Gastroesophageal sphincter (tissue), 4 donors: ENCODE results near the gene MESP2. TPM values are rescaled to one million over a fixed set of nuclear protein-coding genes. Genes with fewer than 3 reads are reported as not detected.

Source experiments
- ATAC-seq: fragments of 150-250 bp; one replicate; pipeline ENCODE4 v1.9.1; 2016; ENCODE audit warnings: mild to moderate bottlenecking, moderate library complexity
- H3K27ac ChIP-seq, 4 donors: fragments of 200-600 bp; sonication (generic) in 3 of 4; 1 replicate in 3 of 4; 2 replicates in 1 of 4; pipeline ENCODE4 v1.5.1; 2016 to 2019
- H3K27me3 ChIP-seq: fragments of 200-600 bp; sonication (generic); one replicate; pipeline ENCODE4 v1.5.1; 2019
- H3K36me3 ChIP-seq, 2 donors: fragments of 200-600 bp; sonication (generic); one replicate each; pipeline ENCODE4 v1.5.1; 2019; ENCODE audit warnings: control low read depth in 1 of 2
- H3K4me1 ChIP-seq, 3 donors: fragments of 200-600 bp; sonication (generic); 1 replicate in 2 of 3; 2 replicates in 1 of 3; pipeline ENCODE4 v1.5.1; 2016 to 2019; ENCODE audit warnings: control low read depth in 2 of 3
- H3K4me3 ChIP-seq, 2 donors: fragments of 200-600 bp; sonication (generic); one replicate each; pipeline ENCODE4 v1.5.1; 2019; ENCODE audit warnings: mild to moderate bottlenecking in 1 of 2, moderate library complexity in 1 of 2
- H3K9me3 ChIP-seq, 3 donors: fragments of 200-600 bp; sonication (generic); one replicate each; pipeline ENCODE4 v1.5.1; 2017 to 2019; ENCODE audit warnings: control low read depth in 2 of 3
- CTCF ChIP-seq, 4 experiments: fragments of 200-600 bp in 2 of 4; fragments of 450-650 bp in 2 of 4; sonication (generic) in 1 of 4; IDR thresholded peaks; one replicate each; pipeline ENCODE4 v1.5.1; 2017 to 2019; ENCODE audit warnings: antibody characterized with exemption in 4 of 4, mild to moderate bottlenecking in 2 of 4, moderate library complexity in 2 of 4
- EP300 ChIP-seq: sonication (generic); formaldehyde crosslinking; IDR thresholded peaks from one replicate; pipeline ENCODE4 v1.6.1; 2017; ENCODE audit warnings: antibody characterized with exemption, mild to moderate bottlenecking
- POLR2A ChIP-seq, 2 donors: fragments of 450-650 bp; IDR thresholded peaks; one replicate each; pipeline ENCODE4 v1.6.1; 2017; ENCODE audit warnings: antibody characterized with exemption in 2 of 2, mild to moderate bottlenecking in 2 of 2, moderate library complexity in 1 of 2
- POLR2AphosphoS5 ChIP-seq: sonication (generic); formaldehyde crosslinking; IDR thresholded peaks from one replicate; pipeline ENCODE4 v1.6.1; 2017; ENCODE audit warnings: antibody characterized with exemption
- WGBS, 2 donors: methylation state at CpG; one replicate each; pipeline ENCODE4 v1.1.5; 2018; ENCODE audit warnings: low coverage in 1 of 2; 5-methylcytosine and 5-hydroxymethylcytosine counted together
- total RNA-seq, 4 donors: library from RNA; depleted of rRNA; stranded (reverse); fragments of >200 nt; gene quantifications; one replicate each; pipeline ENCODE4 v1.1.0, GENCODE V29; 2016

MESP2 gene
- total RNA-seq, 4 donors from 2014 or later = not detected

GRCh38 chr15:89792106-89792805 lies 16.1 kb downstream of the MESP2 start:
- no peaks in the 10 kb centered on the region for H3K36me3 ChIP-seq
- H3K27ac ChIP-seq = no peak overlapping the region
- H3K4me1 ChIP-seq = no peaks in the 10 kb centered on the region
- no peak overlapping the region for H3K4me3 ChIP-seq
- peaks cover 0 to 12% (median 2%) of the 10 kb centered on the region in 3 donors for H3K9me3 ChIP-seq
- 91 to 93% methylated on average over 6 to 10 of the region's 22 CpGs for WGBS, 2 donors
- ATAC-seq = no peak
- TF ChIP-seq EP300 (no peak), POLR2AphosphoS5 (no peak), POLR2A (IDR thresholded peaks at IDR 0.05) (no peak), CTCF (IDR thresholded peaks at IDR 0.05) (no peak)
- no peaks in the 10 kb centered on the region for H3K27me3 ChIP-seq

GRCh38 chr15:89794627-89795241 lies 18.6 kb downstream of the MESP2 start:
- Histone ChIP-seq H3K27ac (no peak overlapping the region), H3K4me3 (no peak overlapping the region)
- ATAC-seq = no peak

GRCh38 chr15:89795996-89796395 lies 19.9 kb downstream of the MESP2 start:
- Histone ChIP-seq H3K27me3 (peaks cover 4% of the 10 kb centered on the region), H3K9me3 (peaks cover 0 to 4% (median 2%) of the 10 kb centered on the region in 3 donors), H3K4me1 (no peaks in the 10 kb centered on the region), H3K4me3 (no peak overlapping the region), H3K27ac (no peak overlapping the region), H3K36me3 (no peaks in the 10 kb centered on the region)
- no peak for TF ChIP-seq EP300
- TF ChIP-seq POLR2AphosphoS5 = no peak
- TF ChIP-seq CTCF (IDR thresholded peaks at IDR 0.05) = no peak
- no peak for TF ChIP-seq POLR2A (IDR thresholded peaks at IDR 0.05)
- ATAC-seq = no peak

More at GRCh38 chr15:89794627-89795241, 18.6 kb downstream of the MESP2 start:
- H3K36me3 ChIP-seq = no peaks in the 10 kb centered on the region
- WGBS, 2 donors = 26 to 58% methylated on average over 2 to 3 of the region's 5 CpGs
- no peaks in the 10 kb centered on the region for H3K27me3 ChIP-seq
- H3K9me3 ChIP-seq = peaks cover 0 to 4% (median 2%) of the 10 kb centered on the region in 3 donors
- TF ChIP-seq POLR2AphosphoS5 = no peak
- no peak for TF ChIP-seq CTCF (IDR thresholded peaks at IDR 0.05)
- no peak for TF ChIP-seq EP300
- TF ChIP-seq POLR2A (IDR thresholded peaks at IDR 0.05) = no peak
- no peaks in the 10 kb centered on the region for H3K4me1 ChIP-seq

GRCh38 chr15:89797678-89798201 lies 21.6 kb downstream of the MESP2 start:
- peaks cover 20% of the 10 kb centered on the region for H3K27me3 ChIP-seq
- H3K36me3 ChIP-seq = no peaks in the 10 kb centered on the region
- 83 to 100% methylated on average over 2 of the region's 4 CpGs for WGBS, 2 donors
- H3K27ac ChIP-seq = no peak overlapping the region
- H3K4me3 ChIP-seq = no peak overlapping the region
- no peaks in the 10 kb centered on the region for H3K4me1 ChIP-seq
- ATAC-seq = no peak
- peaks cover 0 to 4% (median 2%) of the 10 kb centered on the region in 3 donors for H3K9me3 ChIP-seq
- TF ChIP-seq CTCF (IDR thresholded peaks at IDR 0.05) = no peak
- TF ChIP-seq EP300 = no peak
- no peak for TF ChIP-seq POLR2AphosphoS5
- no peak for TF ChIP-seq POLR2A (IDR thresholded peaks at IDR 0.05)
